ENCODE data around the gene FER. TPM values are rescaled to one million over a fixed set of nuclear protein-coding genes. Genes with fewer than 3 reads are reported as not detected.
"Not testable (repeated sequence)": the region's sequence is repeated elsewhere in the genome, so short reads cannot be mapped to it uniquely, and the experiment has no call there.

Gene FER
- total RNA-seq, 2 experiments from 2014 or later, result 9.0 to 9.8 TPM

- intact Hi-C loops (cut with micrococcal nuclease), result no loop called here
- CTCF ChIA-PET, result no interaction called here
- Mint-ChIP-seq H3K9me3 (no peaks in the 10 kb centered on the region), H3K27me3 (no peaks in the 10 kb centered on the region), H3K27ac (no peak overlapping the region), H3K4me3 (no peak overlapping the region), H3K36me3 (ENCODE audit: low read depth) (no peaks in the 10 kb centered on the region), H3K4me1 (ENCODE audit: low read depth) (no peaks in the 10 kb centered on the region)
- ATAC-seq (no peak), DNase-seq (no peak)
- POLR2A ChIA-PET, result no interaction called here
- no peak for TF ChIP-seq CTCF (IDR thresholded peaks at IDR 0.05)
Measured at GRCh38 chr5:109168151-109168550, 420.5 kb downstream of the FER start.

GRCh38 chr5:109170629-109171350 is 423.1 kb downstream of the FER start:
- Mint-ChIP-seq H3K4me3 (no peak overlapping the region), H3K4me1 (ENCODE audit: low read depth) (no peaks in the 10 kb centered on the region)
- intact Hi-C loops (cut with micrococcal nuclease), result no loop called here

GRCh38 chr5:109171437-109172073 is 423.9 kb downstream of the FER start:
- H3K36me3 Mint-ChIP-seq (ENCODE audit: low read depth); POLR2A ChIA-PET; H3K27me3 Mint-ChIP-seq; H3K4me1 Mint-ChIP-seq (ENCODE audit: low read depth); intact Hi-C loops (cut with micrococcal nuclease); DNase-seq; H3K27ac Mint-ChIP-seq; H3K9me3 Mint-ChIP-seq; H3K4me3 Mint-ChIP-seq; ATAC-seq: not testable (repeated sequence)
- CTCF ChIA-PET, result interaction anchor here (1.5 kb wide), 1 partner anchor 530 kb away, joined by 4 read pairs; no protein-coding TSS in a partner anchor

More at GRCh38 chr5:109170629-109171350, 423.1 kb downstream of the FER start:
- Mint-ChIP-seq H3K27ac (no peak overlapping the region), H3K9me3 (no peaks in the 10 kb centered on the region), H3K27me3 (no peaks in the 10 kb centered on the region), H3K36me3 (ENCODE audit: low read depth) (peaks cover 1% of the 10 kb centered on the region)
- no peak for TF ChIP-seq CTCF (IDR thresholded peaks at IDR 0.05)
- no peak for DNase-seq
- ChIA-PET CTCF (interaction anchor here (1.5 kb wide), 1 partner anchor 529 kb away, joined by 4 read pairs; no protein-coding TSS in a partner anchor), POLR2A (interaction anchor here (0.6 kb wide), 1 partner anchor 102 kb away, joined by 3 read pairs; no protein-coding TSS in a partner anchor)
- ATAC-seq, result no peak

GRCh38 chr5:109173036-109173794 is 425.5 kb downstream of the FER start:
- TF ChIP-seq CTCF (IDR thresholded peaks at IDR 0.05), result no peak
- H3K4me3 Mint-ChIP-seq, result no peak overlapping the region
- CTCF ChIA-PET, result no interaction called here

GRCh38 chr5:109177227-109177626 is 429.5 kb downstream of the FER start:
- TF ChIP-seq CTCF (IDR thresholded peaks at IDR 0.05), result no peak
- Mint-ChIP-seq H3K27ac (no peak overlapping the region), H3K4me3 (no peak overlapping the region), H3K27me3 (no peaks in the 10 kb centered on the region), H3K4me1 (ENCODE audit: low read depth) (no peaks in the 10 kb centered on the region), H3K36me3 (ENCODE audit: low read depth) (peaks cover 2% of the 10 kb centered on the region), H3K9me3 (no peaks in the 10 kb centered on the region)
- intact Hi-C loops (cut with micrococcal nuclease), result no loop called here
- POLR2A ChIA-PET, result no interaction called here
- ATAC-seq, result no peak
- DNase-seq, result no peak
- CTCF ChIA-PET, result no interaction called here

More at GRCh38 chr5:109173036-109173794, 425.5 kb downstream of the FER start:
- Mint-ChIP-seq H3K9me3 (no peaks in the 10 kb centered on the region), H3K27ac (no peak overlapping the region), H3K4me1 (ENCODE audit: low read depth) (no peaks in the 10 kb centered on the region), H3K27me3 (no peaks in the 10 kb centered on the region), H3K36me3 (ENCODE audit: low read depth) (peaks cover 1% of the 10 kb centered on the region)
- ATAC-seq (no peak), DNase-seq (no peak)
- intact Hi-C loops (cut with micrococcal nuclease), result no loop called here
- POLR2A ChIA-PET, result interaction anchor here (0.7 kb wide), 1 partner anchor 260 kb away, joined by 4 read pairs; no protein-coding TSS in a partner anchor
